Hematopoietic multipotent progenitor cell treated with erythropoietin and hydrocortisone succinate and interleukin-3 and kit ligand, for 6 days (in vitro differentiated cells): ENCODE results near the gene MANSC4.
"Not testable (repeated sequence)": the region's sequence is repeated elsewhere in the genome, so short reads cannot be mapped to it uniquely, and the experiment has no call there.

Experiments used
- DNase-seq: peaks from one replicate; pipeline ENCODE4 v3.0.0-alpha.2; 2015

The MANSC4 gene

DNA sequence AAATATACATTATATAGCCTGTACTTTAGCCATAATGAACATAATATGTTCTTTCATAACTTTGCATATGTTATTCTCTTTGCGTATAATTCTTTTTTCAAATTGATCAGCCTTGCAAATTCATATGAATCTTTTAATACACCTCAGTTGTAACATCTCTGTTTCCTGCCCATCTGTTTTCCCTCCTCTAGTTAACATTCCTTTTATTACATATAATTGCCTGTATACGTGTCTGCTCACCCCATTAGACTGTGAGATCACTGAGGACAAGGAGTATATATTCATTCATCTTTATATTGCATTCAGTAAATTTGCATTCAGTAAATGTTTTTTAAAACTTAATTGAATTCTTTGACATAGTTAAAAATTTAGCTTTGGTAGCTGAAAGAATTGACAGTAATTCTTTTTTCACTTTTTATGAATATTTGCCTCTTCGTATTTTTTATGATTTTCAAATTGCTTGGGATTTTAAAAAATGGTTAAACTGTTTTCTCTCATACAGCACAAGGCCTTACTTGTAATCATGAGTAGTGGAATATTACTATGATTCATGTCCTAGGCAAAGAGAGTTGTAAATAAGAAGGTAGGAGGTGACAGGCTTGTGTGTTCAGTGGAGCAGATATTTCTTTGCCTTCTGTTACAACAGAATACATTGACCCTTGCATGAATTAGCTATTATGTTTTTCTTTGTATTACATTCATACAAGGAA is 32.8 kb downstream of the MANSC4 start:
- no peak for DNase-seq

DNA sequence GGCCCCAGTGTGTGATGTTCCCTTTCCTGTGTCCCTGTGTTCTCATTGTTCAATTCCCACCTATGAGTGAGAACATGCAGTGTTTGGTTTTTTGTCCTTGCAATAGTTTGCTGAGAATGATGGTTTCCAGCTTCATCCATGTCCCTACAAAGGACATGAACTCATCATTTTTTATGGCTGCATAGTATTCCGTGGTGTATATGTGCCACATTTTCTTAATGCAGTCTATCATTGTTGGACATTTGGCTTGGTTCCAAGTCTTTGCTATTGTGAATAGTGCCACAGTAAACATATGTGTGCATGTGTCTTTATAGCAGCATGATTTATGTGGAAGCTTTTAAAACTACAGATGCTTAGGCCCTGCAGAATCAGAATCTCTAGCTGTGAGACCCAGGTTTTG is 34.3 kb downstream of the MANSC4 start:
- DNase-seq, result not testable (repeated sequence)

DNA sequence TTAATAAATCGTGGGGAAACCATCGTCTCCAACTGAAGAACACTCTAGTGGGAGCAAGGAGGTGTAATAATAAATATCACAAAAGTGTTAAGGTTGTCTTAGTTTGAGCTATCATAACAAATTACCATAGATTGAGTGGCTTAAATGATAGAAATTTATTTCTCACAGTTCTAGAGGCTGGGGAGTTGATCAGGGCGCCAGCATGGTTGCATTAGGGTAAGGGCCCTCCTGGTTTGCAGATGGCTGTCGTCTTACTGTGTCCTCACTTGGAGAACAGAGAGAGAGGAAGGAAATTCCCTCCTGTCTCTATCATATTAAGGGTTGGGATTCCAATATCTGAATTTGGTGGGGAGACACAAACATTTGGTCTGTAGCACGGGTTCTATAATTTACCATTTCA is 36.4 kb downstream of the MANSC4 start:
- no peak for DNase-seq

DNA sequence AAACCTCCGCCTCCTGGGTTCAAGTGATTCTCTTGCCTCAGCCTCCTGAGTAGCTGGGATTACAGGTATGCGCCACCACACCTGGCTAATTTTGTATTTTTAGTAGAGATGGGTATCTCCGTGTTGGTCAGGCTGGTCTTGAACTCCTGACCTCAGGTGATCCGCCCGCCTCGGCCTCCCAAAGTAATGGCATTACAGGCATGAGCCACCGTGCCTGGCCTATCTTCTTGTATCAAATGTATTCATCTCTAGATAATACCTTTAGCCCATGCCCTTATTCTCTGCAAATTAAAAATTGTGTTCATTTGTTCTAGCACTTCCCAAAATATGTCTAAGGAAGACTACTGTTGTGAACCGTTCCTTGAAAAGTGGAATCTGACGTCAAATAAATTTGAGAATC is 45.7 kb downstream of the MANSC4 start:
- DNase-seq, result not testable (repeated sequence)

DNA sequence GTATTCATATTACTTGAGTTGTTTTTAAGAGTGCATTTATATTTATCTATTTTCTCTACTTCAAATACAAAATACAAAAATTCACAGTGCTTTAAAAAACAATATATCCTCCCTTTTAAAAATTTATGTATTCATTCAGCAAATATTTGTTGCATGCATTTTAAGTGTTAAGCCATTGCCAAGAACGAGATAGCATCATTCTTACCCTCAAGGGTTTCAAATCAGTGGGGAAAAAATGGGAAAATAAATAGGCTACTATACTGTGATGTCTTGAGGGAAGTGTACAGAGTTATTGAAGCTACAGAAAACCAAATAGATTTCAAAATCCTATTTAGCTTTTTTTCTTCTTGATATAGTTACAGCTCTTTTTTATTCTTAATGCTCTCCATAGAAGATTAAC is 46.2 kb downstream of the MANSC4 start:
- no peak for DNase-seq

DNA sequence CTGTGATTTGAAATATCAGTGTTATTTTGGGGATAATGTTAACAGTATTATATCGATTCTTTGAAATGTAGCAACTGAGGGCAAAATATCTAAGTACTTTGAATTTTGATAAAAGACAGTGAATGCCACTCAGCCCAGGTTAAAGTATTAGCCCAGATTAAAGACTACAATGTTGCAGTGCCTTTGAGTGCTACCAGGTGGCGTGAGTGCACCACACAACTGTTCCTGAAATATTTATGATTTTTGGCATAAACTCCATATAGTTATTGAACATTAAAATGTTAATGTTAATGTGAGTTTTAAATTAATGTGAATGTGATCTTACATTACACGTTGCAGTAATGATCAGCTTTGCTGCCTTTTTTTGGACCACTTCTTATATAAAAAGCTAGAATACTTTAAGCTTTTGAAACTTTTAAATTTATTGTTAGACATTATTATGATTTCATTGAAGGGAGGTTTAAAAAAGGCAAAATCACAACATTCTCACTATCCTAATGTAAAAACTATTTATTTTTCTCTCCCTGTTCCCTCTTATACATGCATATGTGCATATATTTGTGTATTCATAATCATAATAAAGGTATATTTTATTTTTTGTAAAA is 46.9 kb downstream of the MANSC4 start:
- DNase-seq, result peak; percentile 75

DNA sequence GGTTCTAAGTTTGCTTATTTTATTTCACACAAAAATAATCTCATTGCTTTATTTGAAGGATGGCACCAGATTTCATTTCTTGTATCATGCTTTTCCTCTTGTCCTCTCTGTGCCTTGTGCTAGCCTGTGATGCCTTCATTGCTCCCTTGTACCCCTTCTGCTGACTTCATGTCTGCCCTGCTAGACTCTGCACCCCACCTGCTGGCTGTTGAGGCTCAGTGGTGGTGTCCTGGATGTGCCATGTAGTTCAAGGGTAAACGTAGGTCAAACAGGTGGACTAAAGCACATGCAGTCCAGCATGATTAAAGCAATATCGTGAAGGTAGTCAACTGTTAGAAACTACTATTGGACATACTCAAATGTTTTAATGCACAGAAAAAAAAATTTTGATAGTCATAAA is 47.8 kb downstream of the MANSC4 start:
- peak; percentile 41 for DNase-seq

DNA sequence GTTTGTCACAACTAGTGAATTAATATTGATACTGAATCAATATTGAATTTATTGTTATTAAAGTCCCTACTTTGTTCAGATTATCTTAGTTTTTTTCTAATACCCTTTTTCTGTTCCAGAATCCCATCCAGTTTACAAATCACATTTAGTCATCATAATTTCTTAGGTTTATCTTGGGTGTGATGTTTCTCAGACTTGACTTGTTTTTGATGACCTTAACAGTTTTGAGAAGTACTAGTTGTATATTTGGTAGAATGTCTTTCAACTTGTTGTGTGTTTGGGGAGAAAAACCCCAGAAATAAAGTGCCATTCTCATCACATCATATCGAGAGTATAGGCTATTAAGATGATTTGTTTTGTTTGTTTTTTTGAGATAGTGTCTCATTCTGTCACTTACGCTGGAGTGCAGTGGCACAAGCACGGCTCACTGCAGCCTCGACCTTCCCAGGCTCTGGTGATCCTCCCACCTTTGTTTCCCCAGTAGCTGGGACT is 49.9 kb downstream of the MANSC4 start:
- no peak for DNase-seq

DNA sequence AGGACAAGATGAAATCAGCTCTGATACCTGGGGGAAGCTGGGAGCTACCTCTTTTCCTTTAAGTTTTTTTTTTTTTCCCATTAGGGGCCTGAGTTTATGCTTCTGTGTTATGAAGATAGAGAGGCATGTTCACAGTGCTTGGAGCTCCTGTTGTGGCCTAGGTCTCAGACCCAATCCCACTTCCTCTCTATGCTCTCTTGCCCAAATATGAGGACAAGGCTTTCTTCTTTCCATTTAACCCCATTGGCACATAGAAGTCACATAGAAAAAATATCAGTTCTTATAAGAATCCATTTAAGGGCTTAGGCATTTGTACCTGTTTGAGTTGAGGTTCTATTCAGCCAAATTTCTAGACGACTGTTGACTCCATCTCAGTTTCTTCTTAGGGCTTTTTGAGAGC is 56.8 kb downstream of the MANSC4 start:
- DNase-seq, result no peak
